Measurements from ENCODE around the gene SEC14L5.

The SEC14L5 gene

GRCh38 chr16:5045499-5046115 lies 87.5 kb downstream of the SEC14L5 start:
- Histone ChIP-seq H3K4me1 (ENCODE audit: control insufficient read depth, insufficient read depth, low read length) (no peaks in the 10 kb centered on the region; the same call in 1 of the 2 replicates), H3K36me3 (ENCODE audit: control insufficient read depth in 2 of 2, insufficient read depth in 1 of 2, low read length in 2 of 2) (no peaks in the 10 kb centered on the region), H3K9me3 (ENCODE audit: control insufficient read depth, insufficient read depth, low read depth, low read length) (no peaks in the 10 kb centered on the region), H3K4me3 (ENCODE audit: low read depth, low read length) (no peak overlapping the region), H3K27ac (ENCODE audit: extremely low read depth, low read depth, low read length) (no peak overlapping the region)
- ChIA-PET CTCF (interaction anchor here (2.2 kb wide), 1 partner anchor 12 kb away, joined by 12 read pairs; no protein-coding TSS in a partner anchor), POLR2A (no interaction called here)
- no peak for TF ChIP-seq ZNF37A (tag by site-specific recombination; IDR thresholded peaks at IDR 0.05)
- no peak for TF ChIP-seq ZNF140 (tag by site-specific recombination; IDR thresholded peaks at IDR 0.05)

- POLR2A ChIA-PET: no interaction called here
- TF ChIP-seq ZNF600 (tag by site-specific recombination; IDR thresholded peaks at IDR 0.05) (no peak), ZSCAN4 (tag by site-specific recombination; IDR thresholded peaks at IDR 0.05) (no peak), OVOL3 (tag by site-specific recombination; IDR thresholded peaks at IDR 0.05) (no peak)
- CTCF ChIA-PET: interaction anchor here (1.9 kb wide), 1 partner anchor 10 kb away, joined by 8 read pairs; no protein-coding TSS in a partner anchor
- Histone ChIP-seq H3K9me3 (ENCODE audit: control insufficient read depth, insufficient read depth, low read depth, low read length) (no peaks in the 10 kb centered on the region), H3K4me1 (ENCODE audit: control insufficient read depth, insufficient read depth, low read length) (no peaks in the 10 kb centered on the region; the same call in 1 of the 2 replicates), H3K27ac (ENCODE audit: extremely low read depth, low read depth, low read length) (no peak overlapping the region), H3K36me3 (ENCODE audit: control insufficient read depth in 2 of 2, insufficient read depth in 1 of 2, low read length in 2 of 2) (no peaks in the 10 kb centered on the region), H3K4me3 (ENCODE audit: low read depth, low read length) (no peak overlapping the region)
These were observed 88.8 kb downstream of the SEC14L5 start for GRCh38 chr16:5046914-5047313.

GRCh38 chr16:5054876-5055865 lies 97.0 kb downstream of the SEC14L5 start:
- no peaks in the 10 kb centered on the region for H3K9me3 ChIP-seq (ENCODE audit: control insufficient read depth, insufficient read depth, low read depth, low read length)
- no peak overlapping the region for H3K4me3 ChIP-seq (ENCODE audit: low read depth, low read length)
- H3K27ac ChIP-seq (ENCODE audit: extremely low read depth, low read depth, low read length): no peak overlapping the region
- no peaks in the 10 kb centered on the region for H3K4me1 ChIP-seq (ENCODE audit: control insufficient read depth, insufficient read depth, low read length)
- no peaks in the 10 kb centered on the region for H3K36me3 ChIP-seq (ENCODE audit: control insufficient read depth in 2 of 2, insufficient read depth in 1 of 2, low read length in 2 of 2)
- ChIA-PET CTCF (interaction anchor here (0.5 to 2.2 kb wide), 5 partner anchors 19 to 661 kb away, joined by 3 to 7 read pairs (median 3); no protein-coding TSS in a partner anchor), POLR2A (interaction anchor here (0.6 kb wide), 1 partner anchor 424 kb away, joined by 6 read pairs; no protein-coding TSS in a partner anchor)
- peak; percentile 81 for TF ChIP-seq ZFHX2 (tag by site-specific recombination; conservative IDR thresholded peaks at IDR 0.05)
- TF ChIP-seq MZF1 (tag by site-specific recombination; IDR thresholded peaks at IDR 0.05; ENCODE audit: borderline replicate concordance): no peak
- peak; percentile 74 for TF ChIP-seq EGR2 (tag by site-specific recombination; IDR thresholded peaks at IDR 0.05; ENCODE audit: low read depth)

GRCh38 chr16:5056352-5056751 lies 98.2 kb downstream of the SEC14L5 start:
- Histone ChIP-seq H3K27ac (ENCODE audit: extremely low read depth, low read depth, low read length) (no peak overlapping the region), H3K9me3 (ENCODE audit: control insufficient read depth, insufficient read depth, low read depth, low read length) (no peaks in the 10 kb centered on the region), H3K4me3 (ENCODE audit: low read depth, low read length) (no peak overlapping the region), H3K4me1 (ENCODE audit: control insufficient read depth, insufficient read depth, low read length) (no peaks in the 10 kb centered on the region), H3K36me3 (ENCODE audit: control insufficient read depth in 2 of 2, insufficient read depth in 1 of 2, low read length in 2 of 2) (no peaks in the 10 kb centered on the region)
- POLR2A ChIA-PET: interaction anchor here (0.7 kb wide), 1 partner anchor 254 kb away, joined by 3 read pairs; the partner anchor contains the start of gene ROGDI
- CTCF ChIA-PET: interaction anchor here (0.6 to 3.2 kb wide), 13 partner anchors 9 to 539 kb away, joined by 3 to 12 read pairs (median 5); partner anchors contain the start of genes EEF2KMT and NAGPA
- TF ChIP-seq ZNF341 (tag by site-specific recombination; IDR thresholded peaks at IDR 0.05; ENCODE audit: low read depth) (0 out of 2 replicates have a peak, but pooled peaks have one; percentile 21), ZNF561 (tag by site-specific recombination; IDR thresholded peaks at IDR 0.05; ENCODE audit: borderline replicate concordance) (0 out of 2 replicates have a peak, but pooled peaks have one; percentile 38), ELK4 (IDR thresholded peaks at IDR 0.05; ENCODE audit: borderline replicate concordance, low read depth, low read length) (no peak), ZNF223 (tag by site-specific recombination; IDR thresholded peaks at IDR 0.05) (no peak), FEZF1 (tag by site-specific recombination; IDR thresholded peaks at IDR 0.05) (no peak), ZNF398 (tag by site-specific recombination; IDR thresholded peaks at IDR 0.05) (no peak), ZNF654 (tag by site-specific recombination; IDR thresholded peaks at IDR 0.05; ENCODE audit: low read depth) (peak; percentile 72), ZNF701 (tag by site-specific recombination; IDR thresholded peaks at IDR 0.05) (no peak), ZNF18 (tag by site-specific recombination; IDR thresholded peaks at IDR 0.05) (no peak)

All from HEK293 (cell line).